SK-N-SH (cell line): ENCODE measurements around the gene PPP4C.

Experiments
- EZH2phosphoT487 ChIP-seq: fragments of 200-600 bp; sonication (generic); IDR thresholded peaks from 2 replicates; pipeline ENCODE4 v1.6.1; 2017; ENCODE audit warnings: low read depth, mixed run types, mild to moderate bottlenecking, antibody characterized with exemption, moderate library complexity, borderline replicate concordance
- GABPA ChIP-seq: IDR thresholded peaks from 2 replicates; pipeline ENCODE4 v1.4.0; 2012; ENCODE audit warnings: low read depth, mild to moderate bottlenecking
- MEF2A ChIP-seq: IDR thresholded peaks from 2 replicates; pipeline ENCODE4 v1.4.0; 2012; ENCODE audit warnings: low read depth, borderline replicate concordance
- MXI1 ChIP-seq: IDR thresholded peaks from 2 replicates; pipeline ENCODE4 v1.6.1; 2012; ENCODE audit warnings: mild to moderate bottlenecking, low read depth, low read length, improper control_type of control experiment
- NFIC ChIP-seq: IDR thresholded peaks from 2 replicates; pipeline ENCODE4 v1.4.0; 2012; ENCODE audit warnings: borderline replicate concordance
- POLR2AphosphoS5 ChIP-seq: IDR thresholded peaks from 2 replicates; pipeline ENCODE4 v1.6.1; 2012; ENCODE audit warnings: low read depth, low read length
- TF ChIP-seq, protein P1 (sequence below): fragments of 200-600 bp; sonication (generic); IDR thresholded peaks from 2 replicates; pipeline ENCODE4 v1.6.1; 2017; ENCODE audit warnings: antibody characterized with exemption, mild to moderate bottlenecking, moderate library complexity

DNA sequence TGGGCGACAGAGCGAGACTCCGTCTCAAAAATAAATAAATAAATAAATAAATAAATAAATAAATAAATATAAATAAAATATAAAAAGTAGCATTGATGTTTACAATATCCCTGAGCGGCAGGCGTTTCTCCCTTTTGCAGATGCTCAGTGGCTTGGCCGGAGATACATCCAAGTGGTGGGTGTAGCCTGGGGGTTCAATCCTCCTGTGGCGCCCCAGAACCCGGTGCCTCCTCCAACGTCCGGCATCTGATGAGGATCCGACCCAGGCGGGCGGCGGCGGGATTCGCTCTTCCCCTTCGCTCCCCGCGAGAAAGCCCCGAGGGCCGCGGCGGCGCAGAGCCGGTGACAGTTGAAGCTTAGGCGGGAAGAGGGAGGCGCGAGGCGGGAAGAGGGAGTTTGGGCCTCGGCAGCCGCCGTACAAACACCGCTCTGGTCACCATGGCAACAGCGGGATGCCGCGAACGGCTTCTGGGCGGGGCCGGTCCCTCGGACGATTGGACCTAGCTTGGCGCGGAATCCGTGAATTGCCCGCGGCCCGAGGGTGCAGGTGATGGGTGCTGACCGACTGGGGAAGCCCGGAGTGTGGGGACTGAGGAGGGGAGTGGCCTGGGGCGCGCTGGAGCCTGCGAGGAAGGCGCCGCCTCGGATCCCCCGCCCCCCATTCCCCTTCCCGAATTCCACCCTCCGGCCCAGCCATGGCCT is 23.0 kb upstream of the PPP4C start:
- TF ChIP-seq, protein P1, sequence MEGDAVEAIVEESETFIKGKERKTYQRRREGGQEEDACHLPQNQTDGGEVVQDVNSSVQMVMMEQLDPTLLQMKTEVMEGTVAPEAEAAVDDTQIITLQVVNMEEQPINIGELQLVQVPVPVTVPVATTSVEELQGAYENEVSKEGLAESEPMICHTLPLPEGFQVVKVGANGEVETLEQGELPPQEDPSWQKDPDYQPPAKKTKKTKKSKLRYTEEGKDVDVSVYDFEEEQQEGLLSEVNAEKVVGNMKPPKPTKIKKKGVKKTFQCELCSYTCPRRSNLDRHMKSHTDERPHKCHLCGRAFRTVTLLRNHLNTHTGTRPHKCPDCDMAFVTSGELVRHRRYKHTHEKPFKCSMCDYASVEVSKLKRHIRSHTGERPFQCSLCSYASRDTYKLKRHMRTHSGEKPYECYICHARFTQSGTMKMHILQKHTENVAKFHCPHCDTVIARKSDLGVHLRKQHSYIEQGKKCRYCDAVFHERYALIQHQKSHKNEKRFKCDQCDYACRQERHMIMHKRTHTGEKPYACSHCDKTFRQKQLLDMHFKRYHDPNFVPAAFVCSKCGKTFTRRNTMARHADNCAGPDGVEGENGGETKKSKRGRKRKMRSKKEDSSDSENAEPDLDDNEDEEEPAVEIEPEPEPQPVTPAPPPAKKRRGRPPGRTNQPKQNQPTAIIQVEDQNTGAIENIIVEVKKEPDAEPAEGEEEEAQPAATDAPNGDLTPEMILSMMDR: no peak
- TF ChIP-seq NFIC: no peak
- no peak for TF ChIP-seq EZH2phosphoT487
- peak; percentile 90 for TF ChIP-seq MXI1
- no peak for TF ChIP-seq MEF2A
- no peak for TF ChIP-seq GABPA
- TF ChIP-seq POLR2AphosphoS5: peak; percentile 51; the same call in 1 of the 2 replicates
